NCI-H187 treated with DMSO at 0.1 percent for 48 hours (cell line): ENCODE data around the gene LDLR.

Experiments
- DNase-seq: peaks from one replicate; lab custom pipeline; 2025; lab: John Stamatoyannopoulos, UW

LDLR gene

GRCh38 chr19:11089254-11090013 is at the start of gene LDLR:
TSS of gene LDLR (plus strand) at chr19:11089463. CDS start at chr19:11089549, 86 bp downstream.
- peak; percentile 38 for DNase-seq

GRCh38 chr19:11041194-11041593 is 48.1 kb upstream of the LDLR start:
- no peak for DNase-seq

GRCh38 chr19:11041966-11042627 is 47.2 kb upstream of the LDLR start:
- no peak for DNase-seq

- DNase-seq: no peak
These were observed 44.8 kb upstream of the LDLR start for GRCh38 chr19:11044431-11044830.

- no peak for DNase-seq
These were observed 43.7 kb upstream of the LDLR start for GRCh38 chr19:11045536-11045935.

DNA sequence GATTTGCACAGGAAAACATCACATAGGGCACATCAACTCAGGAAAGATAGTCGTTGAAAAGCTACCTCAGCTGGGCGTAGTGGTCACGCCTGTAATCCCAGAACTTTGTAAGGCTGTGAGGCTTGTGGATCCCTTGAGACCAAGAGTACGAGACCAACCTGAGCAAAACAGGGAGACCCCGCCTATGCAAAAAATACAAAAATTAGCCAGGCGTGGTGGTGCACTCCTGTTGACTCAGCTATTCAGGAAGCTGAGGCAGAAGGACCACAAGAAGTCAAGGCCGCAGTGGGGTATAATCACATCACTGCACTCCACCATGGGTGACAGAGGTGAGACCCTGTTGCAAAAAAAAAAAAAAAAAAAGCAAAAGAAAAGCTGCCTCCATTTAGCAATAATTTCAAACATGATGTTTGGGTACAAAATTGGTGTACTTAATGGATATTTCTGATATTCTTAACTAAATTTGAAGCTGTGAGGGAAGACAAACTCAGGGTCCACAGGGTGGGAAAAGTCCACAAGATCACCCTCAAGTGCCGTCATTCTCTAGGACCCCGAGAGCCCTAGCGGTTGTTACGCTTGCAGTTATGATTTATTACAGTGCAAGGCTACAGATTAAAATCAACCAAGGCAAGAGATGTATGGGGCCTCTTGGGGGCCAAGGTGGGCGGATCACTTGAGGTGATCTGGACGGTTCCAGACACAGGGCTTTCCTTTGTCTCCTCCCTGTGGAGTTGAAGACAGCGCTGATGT is 42.5 kb upstream of the LDLR start:
- no peak for DNase-seq

DNA sequence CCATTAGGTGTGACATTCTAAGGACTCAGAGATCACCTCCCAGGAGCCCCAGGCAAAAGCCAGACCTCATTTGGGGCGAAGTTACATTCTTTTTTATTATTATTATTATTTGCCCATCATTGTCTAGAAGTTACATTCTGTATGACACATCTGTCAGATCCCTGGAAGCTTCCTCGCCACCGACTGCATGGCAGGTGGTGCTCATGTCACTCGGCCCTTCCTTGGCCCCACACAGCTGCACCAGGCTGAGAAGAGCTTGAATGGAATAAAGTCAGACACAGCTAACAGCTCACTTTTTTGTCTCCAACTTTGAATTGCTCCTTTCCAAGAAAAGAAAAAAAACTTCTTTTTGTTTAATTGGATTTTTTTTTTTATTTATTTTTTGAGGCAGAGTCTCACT is 41.4 kb upstream of the LDLR start:
- no peak for DNase-seq

- no peak for DNase-seq
These were observed 38.7 kb upstream of the LDLR start for GRCh38 chr19:11050323-11051114.

- no peak for DNase-seq
These were observed 35.5 kb upstream of the LDLR start for GRCh38 chr19:11053817-11054195.

GRCh38 chr19:11054200-11054599 is 35.1 kb upstream of the LDLR start:
- DNase-seq: no peak

- no peak for DNase-seq
These were observed 34.6 kb upstream of the LDLR start for GRCh38 chr19:11054628-11055027.

- DNase-seq: no peak
These were observed 30.8 kb upstream of the LDLR start for GRCh38 chr19:11058246-11059030.

DNA sequence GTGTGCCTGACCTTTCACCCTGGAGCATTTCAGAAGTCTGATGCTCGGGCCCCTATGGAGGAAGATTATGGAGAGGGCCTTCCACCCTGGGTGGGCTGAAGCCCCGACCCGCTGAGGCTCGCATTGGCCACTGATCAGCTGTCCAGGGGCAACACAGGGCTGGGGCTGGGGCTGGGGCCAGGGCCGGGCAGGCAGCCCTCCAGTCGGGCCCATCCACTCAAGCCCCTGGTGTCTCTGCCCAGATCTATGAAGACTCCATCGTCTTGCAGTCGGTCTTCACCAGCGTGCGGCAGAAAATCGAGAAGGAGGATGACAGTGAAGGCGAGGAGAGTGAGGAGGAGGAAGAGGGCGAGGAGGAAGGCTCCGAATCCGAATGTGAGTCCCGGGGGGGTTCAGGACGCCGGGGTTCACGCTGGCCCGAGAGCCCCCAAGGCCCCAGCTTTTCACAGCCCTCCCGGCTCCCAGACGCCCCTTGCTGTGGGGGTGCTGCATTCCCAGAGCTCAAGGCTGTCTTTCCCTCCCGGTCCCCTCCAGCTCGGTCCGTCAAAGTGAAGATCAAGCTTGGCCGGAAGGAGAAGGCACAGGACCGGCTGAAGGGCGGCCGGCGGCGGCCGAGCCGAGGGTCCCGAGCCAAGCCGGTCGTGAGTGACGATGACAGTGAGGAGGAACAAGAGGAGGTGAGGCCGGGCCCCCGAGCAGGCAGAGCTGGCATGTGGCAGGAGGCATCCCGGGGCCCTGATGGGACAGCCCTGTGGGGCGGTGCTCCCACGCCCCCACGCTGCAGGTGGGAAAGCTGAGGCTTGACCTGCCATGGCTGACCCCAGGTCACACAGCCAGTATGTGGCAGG is 29.5 kb upstream of the LDLR start:
- no peak for DNase-seq

- no peak for DNase-seq
These were observed 27.3 kb upstream of the LDLR start for GRCh38 chr19:11061952-11062351.

GRCh38 chr19:11063434-11063833 is 25.8 kb upstream of the LDLR start:
- no peak for DNase-seq

- no peak for DNase-seq
These were observed 24.4 kb upstream of the LDLR start for GRCh38 chr19:11064831-11065303.

DNA sequence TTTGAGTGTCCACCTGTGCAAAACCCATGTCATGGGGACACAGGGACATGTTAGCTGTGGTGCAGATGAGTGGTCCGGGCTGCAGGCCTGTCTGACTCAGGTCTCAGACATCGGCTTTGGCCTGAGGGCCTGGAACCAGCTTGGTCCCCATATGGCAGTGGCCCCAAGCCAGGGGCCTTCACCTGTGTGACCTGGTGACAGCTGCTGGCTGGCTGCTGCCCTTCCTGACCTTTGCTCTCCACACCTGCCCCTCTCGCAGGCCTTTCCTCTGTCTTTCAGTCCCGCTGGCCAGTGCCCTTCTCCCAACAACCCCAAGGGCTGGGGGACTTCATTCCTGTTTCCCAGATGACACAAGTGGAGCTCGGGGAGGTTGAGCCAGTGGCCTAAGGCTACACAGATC is 22.9 kb upstream of the LDLR start:
- no peak for DNase-seq

GRCh38 chr19:11067356-11068113 is 21.7 kb upstream of the LDLR start:
- DNase-seq: no peak

GRCh38 chr19:11069561-11069960 is 19.7 kb upstream of the LDLR start:
- DNase-seq: no peak

DNA sequence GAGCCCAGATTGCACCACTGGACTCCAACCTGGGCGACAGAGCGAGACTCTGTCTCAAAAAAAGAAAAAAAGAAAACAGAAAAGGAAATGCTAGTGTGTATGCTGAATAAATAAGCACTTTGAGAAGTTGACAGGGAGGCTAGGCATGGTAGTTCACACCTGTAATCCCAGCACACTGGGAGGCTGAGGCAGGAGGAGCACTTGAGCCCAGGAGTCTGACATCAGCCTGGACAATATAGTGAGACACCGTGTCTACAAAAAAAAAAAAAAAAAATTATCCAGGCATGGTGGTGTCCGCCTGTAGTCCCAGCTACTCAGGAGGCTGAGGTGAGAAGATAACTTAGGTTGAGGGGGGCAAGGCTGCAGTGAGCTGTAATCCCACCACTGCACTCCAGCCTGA is 19.1 kb upstream of the LDLR start:
- no peak for DNase-seq
